Retinal pigment epithelial cell (primary cell): ENCODE data around the gene LOXL4.
"Not testable (repeated sequence)": the region's sequence is repeated elsewhere in the genome, so short reads cannot be mapped to it uniquely, and the experiment has no call there.

Source experiments
- DNase-seq: peaks from one replicate; pipeline ENCODE4 v3.0.0-alpha.2; 2010; ENCODE audit warnings: low read depth
- H3K4me3 ChIP-seq: 2 replicates; pipeline ENCODE4 v1.5.1; 2011; ENCODE audit warnings: mild to moderate bottlenecking, low read length, control low read depth, moderate library complexity
- CTCF ChIP-seq: conservative IDR thresholded peaks from 2 replicates; pipeline ENCODE4 v1.5.1; 2011; ENCODE audit warnings: low read depth, low read length, control low read depth, inconsistent platforms

LOXL4 gene

GRCh38 chr10:98235846-98236245, 32.1 kb downstream of the LOXL4 start:
- no peak for DNase-seq
- TF ChIP-seq CTCF: no peak
- no peak overlapping the region for H3K4me3 ChIP-seq

GRCh38 chr10:98231417-98231816, 36.6 kb downstream of the LOXL4 start:
- no peak for TF ChIP-seq CTCF
- no peak overlapping the region for H3K4me3 ChIP-seq
- DNase-seq: no peak

- not testable (repeated sequence) for DNase-seq, H3K4me3 ChIP-seq
Measured at GRCh38 chr10:98228266-98228665, 39.7 kb downstream of the LOXL4 start.

GRCh38 chr10:98227713-98228112, 40.3 kb downstream of the LOXL4 start:
- not testable (repeated sequence) for H3K4me3 ChIP-seq, DNase-seq

GRCh38 chr10:98226508-98227144, 41.4 kb downstream of the LOXL4 start:
- DNase-seq: no peak
- TF ChIP-seq CTCF: no peak
- no peak overlapping the region for H3K4me3 ChIP-seq

GRCh38 chr10:98224996-98225395, 43.0 kb downstream of the LOXL4 start:
- no peak for DNase-seq
- TF ChIP-seq CTCF: no peak
- H3K4me3 ChIP-seq: no peak overlapping the region

GRCh38 chr10:98224509-98224908, 43.5 kb downstream of the LOXL4 start:
- no peak for TF ChIP-seq CTCF
- DNase-seq: no peak

GRCh38 chr10:98223874-98224273, 44.1 kb downstream of the LOXL4 start:
- no peak for TF ChIP-seq CTCF
- no peak for DNase-seq
- no peak overlapping the region for H3K4me3 ChIP-seq

More at GRCh38 chr10:98224509-98224908, 43.5 kb downstream of the LOXL4 start:
- no peak overlapping the region for H3K4me3 ChIP-seq
